Liver (tissue), 3 donors: ENCODE measurements around the gene KCNIP4.

Experiments
- CTCF ChIP-seq: fragments of 150-350 bp; IDR thresholded peaks from 2 replicates; pipeline ENCODE4 v1.5.1; 2017; ENCODE audit warnings: improper control_type of control experiment, low read depth, low read length; ENCODE audit not compliant: missing input control
- GABPA ChIP-seq, 2 donors: IDR thresholded peaks in 1 of 2; conservative IDR thresholded peaks in 1 of 2; 2 replicates each; pipeline ENCODE4 v1.6.1; 2016; ENCODE audit warnings: antibody characterized with exemption in 2 of 2, mild to moderate bottlenecking in 1 of 2, moderate library complexity in 1 of 2
- RAD21 ChIP-seq, 2 donors: IDR thresholded peaks; 2 replicates each; pipeline ENCODE4 v1.6.1; 2016; ENCODE audit warnings: antibody characterized with exemption in 2 of 2, mild to moderate bottlenecking in 2 of 2
- REST ChIP-seq: IDR thresholded peaks from 2 replicates; pipeline ENCODE4 v1.6.1; 2016; ENCODE audit warnings: antibody characterized with exemption, mild to moderate bottlenecking
- TAF1 ChIP-seq: conservative IDR thresholded peaks from 2 replicates; pipeline ENCODE4 v1.6.1; 2016; ENCODE audit warnings: antibody characterized with exemption, mild to moderate bottlenecking
- ZBTB33 ChIP-seq: IDR thresholded peaks from 2 replicates; pipeline ENCODE4 v1.6.1; 2016; ENCODE audit warnings: antibody characterized with exemption
- TF ChIP-seq, protein P1 (sequence below): IDR thresholded peaks from 2 replicates; pipeline ENCODE4 v1.6.1; 2016; ENCODE audit warnings: antibody characterized with exemption
- donor health status: healthy.
- donor health status: healthy.

DNA sequence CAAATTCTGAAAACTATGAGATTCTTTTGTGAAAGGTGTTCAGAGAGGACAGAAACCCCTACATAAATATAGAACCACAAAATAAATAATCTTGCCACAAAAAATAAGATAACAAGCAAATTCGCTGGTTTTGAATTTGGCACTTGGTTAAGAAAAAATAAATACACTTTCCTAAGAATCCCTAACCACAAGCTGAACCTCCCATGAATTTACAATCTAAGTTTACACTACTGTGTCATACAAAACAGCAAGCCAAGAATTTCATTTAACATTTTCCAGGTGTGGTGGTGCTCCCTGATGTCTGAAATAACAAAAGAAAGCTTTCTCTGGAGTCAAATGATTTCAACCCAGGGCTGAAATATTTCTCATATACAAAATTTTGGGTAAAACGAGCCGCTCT lies 121.0 kb downstream of the KCNIP4 start:
- TF ChIP-seq CTCF (no peak), REST (no peak), RAD21 (IDR thresholded peaks at IDR 0.05) (no peak), GABPA (IDR thresholded peaks at IDR 0.05 in 1 of 2, conservative IDR thresholded peaks at IDR 0.05 in 1 of 2) (no peak), TAF1 (no peak), ZBTB33 (no peak)
- TF ChIP-seq, protein P1, sequence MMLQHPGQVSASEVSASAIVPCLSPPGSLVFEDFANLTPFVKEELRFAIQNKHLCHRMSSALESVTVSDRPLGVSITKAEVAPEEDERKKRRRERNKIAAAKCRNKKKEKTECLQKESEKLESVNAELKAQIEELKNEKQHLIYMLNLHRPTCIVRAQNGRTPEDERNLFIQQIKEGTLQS, result no peak
